Progenitor cell of endocrine pancreas (in vitro differentiated cells): ENCODE results near the gene SIPA1L3. TPM values are rescaled to one million over a fixed set of nuclear protein-coding genes. Genes with fewer than 3 reads are reported as not detected.

Experiments
- DNase-seq: peaks from one replicate; pipeline ENCODE4 v3.0.0; 2021; ENCODE audit warnings: low spot score; ENCODE audit not compliant: unreplicated experiment
- H3K27ac Mint-ChIP-seq: 2 replicates; pipeline ENCODE4 v1.8.0; 2021; ENCODE audit warnings: mild to moderate bottlenecking, moderate library complexity, mixed read lengths
- H3K27me3 Mint-ChIP-seq: 2 replicates; pipeline ENCODE4 v1.8.0; 2021; ENCODE audit warnings: mixed read lengths
- H3K36me3 Mint-ChIP-seq: 2 replicates; pipeline ENCODE4 v1.8.0; 2022; ENCODE audit warnings: mixed read lengths; ENCODE audit not compliant: insufficient read depth
- H3K4me1 Mint-ChIP-seq: 2 replicates; pipeline ENCODE4 v1.8.0; 2021; ENCODE audit warnings: low read depth, mixed read lengths
- H3K4me3 Mint-ChIP-seq: 2 replicates; pipeline ENCODE4 v1.8.0; 2021; ENCODE audit warnings: low read depth, mild to moderate bottlenecking, moderate library complexity, mixed read lengths
- H3K9me3 Mint-ChIP-seq: 2 replicates; pipeline ENCODE4 v1.8.0; 2021; ENCODE audit warnings: low read depth, mixed read lengths
- CTCF ChIP-seq: fragments of 200-600 bp; sonication (generic); IDR thresholded peaks from one replicate; pipeline ENCODE4 v1.5.0; 2021; ENCODE audit warnings: antibody characterized with exemption, mild to moderate bottlenecking; ENCODE audit not compliant: unreplicated experiment
- total RNA-seq: library from RNA; stranded (reverse); gene quantifications from 2 replicates; pipeline ENCODE4 v1.2.1, GENCODE V29; 2021

Gene SIPA1L3
- total RNA-seq, 1 donor from 2014 or later: 132 TPM

- Mint-ChIP-seq H3K36me3 (no peaks in the 10 kb centered on the region), H3K27me3 (peaks cover 43% of the 10 kb centered on the region), H3K4me3 (no peak overlapping the region), H3K4me1 (peaks cover 9% of the 10 kb centered on the region), H3K9me3 (no peaks in the 10 kb centered on the region), H3K27ac (no peak overlapping the region)
- no peak for DNase-seq
- TF ChIP-seq CTCF: no peak
Measured at GRCh38 chr19:38231918-38232317, 324.9 kb downstream of the SIPA1L3 start.

- H3K9me3 Mint-ChIP-seq: no peaks in the 10 kb centered on the region
- no peaks in the 10 kb centered on the region for H3K4me1 Mint-ChIP-seq
- no peak overlapping the region for H3K4me3 Mint-ChIP-seq
- peak; percentile 89 for TF ChIP-seq CTCF
- peak overlapping the region; percentile 33 for H3K27ac Mint-ChIP-seq
- H3K27me3 Mint-ChIP-seq: peaks cover 36% of the 10 kb centered on the region
- no peaks in the 10 kb centered on the region for H3K36me3 Mint-ChIP-seq
- peak; percentile 80 for DNase-seq
Measured at GRCh38 chr19:38233740-38234251, 326.8 kb downstream of the SIPA1L3 start.

- H3K4me1 Mint-ChIP-seq: no peaks in the 10 kb centered on the region
- H3K36me3 Mint-ChIP-seq: no peaks in the 10 kb centered on the region
- H3K27me3 Mint-ChIP-seq: peaks cover 35% of the 10 kb centered on the region
- H3K9me3 Mint-ChIP-seq: no peaks in the 10 kb centered on the region
- DNase-seq: no peak
- H3K27ac Mint-ChIP-seq: no peak overlapping the region
- no peak for TF ChIP-seq CTCF
- no peak overlapping the region for H3K4me3 Mint-ChIP-seq
Measured at GRCh38 chr19:38234615-38235014, 327.6 kb downstream of the SIPA1L3 start.

GRCh38 chr19:38239816-38240215 is 332.8 kb downstream of the SIPA1L3 start:
- Mint-ChIP-seq H3K4me1 (peaks cover 3% of the 10 kb centered on the region), H3K27ac (peak overlapping the region; percentile 1), H3K36me3 (no peaks in the 10 kb centered on the region), H3K27me3 (peaks cover 20% of the 10 kb centered on the region), H3K9me3 (no peaks in the 10 kb centered on the region), H3K4me3 (no peak overlapping the region)
- no peak for TF ChIP-seq CTCF
- DNase-seq: no peak

- Mint-ChIP-seq H3K9me3 (no peaks in the 10 kb centered on the region), H3K4me3 (no peak overlapping the region), H3K27ac (peak overlapping the region; percentile 10), H3K27me3 (peaks cover 12% of the 10 kb centered on the region), H3K4me1 (peaks cover 9% of the 10 kb centered on the region), H3K36me3 (no peaks in the 10 kb centered on the region)
- TF ChIP-seq CTCF: no peak
- no peak for DNase-seq
Measured at GRCh38 chr19:38243279-38243673, 336.3 kb downstream of the SIPA1L3 start.
